ENCODE data around the gene IL6ST.
"Not testable (repeated sequence)": the region's sequence is repeated elsewhere in the genome, so short reads cannot be mapped to it uniquely, and the experiment has no call there.

IL6ST gene

DNA sequence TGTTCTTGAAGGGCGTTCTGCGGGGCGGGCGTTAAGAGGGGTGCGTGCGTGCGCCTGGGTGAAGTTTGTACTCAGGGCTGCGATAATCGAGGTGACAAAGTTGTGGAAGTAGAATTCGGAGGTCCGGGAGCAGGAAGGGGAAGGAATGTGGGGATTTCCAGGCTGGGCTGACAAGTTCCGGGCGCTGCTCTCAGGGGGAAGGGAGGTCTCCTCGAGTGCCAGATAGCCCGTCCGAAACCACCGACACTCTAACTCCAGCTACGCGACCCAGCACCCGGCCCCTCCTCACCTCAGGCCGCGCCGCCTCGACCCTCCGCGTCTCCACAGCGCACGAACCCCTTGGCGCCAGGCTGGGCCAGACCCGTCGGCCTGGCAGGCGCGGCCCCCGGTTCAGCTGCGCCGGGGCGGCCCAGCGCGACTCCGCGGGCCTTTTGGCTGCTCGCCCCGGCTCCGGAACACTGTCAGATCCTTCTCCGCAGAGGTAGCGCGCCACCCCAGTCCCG is at the start of gene IL6ST:
IL6ST (minus strand) TSS at position 469 of the 503 bp plus-strand sequence. CDS start 18,685 bp downstream, outside the sequence.
- Mint-ChIP-seq H3K4me1 (ENCODE audit: low read depth) (peaks cover 51% of the 10 kb centered on the region), H3K4me3 (peak within 1 kb of the TSS; percentile 99), H3K27me3 (ENCODE audit: low read depth) (no peaks in the 10 kb centered on the region), H3K27ac (peak within 1 kb of the TSS; percentile 99), H3K9me3 (peaks cover 4% of the 10 kb centered on the region), H3K36me3 (ENCODE audit: low read depth) (peaks cover 29% of the 10 kb centered on the region)
- no peak for DNase-seq (ENCODE audit: low spot score)

DNA sequence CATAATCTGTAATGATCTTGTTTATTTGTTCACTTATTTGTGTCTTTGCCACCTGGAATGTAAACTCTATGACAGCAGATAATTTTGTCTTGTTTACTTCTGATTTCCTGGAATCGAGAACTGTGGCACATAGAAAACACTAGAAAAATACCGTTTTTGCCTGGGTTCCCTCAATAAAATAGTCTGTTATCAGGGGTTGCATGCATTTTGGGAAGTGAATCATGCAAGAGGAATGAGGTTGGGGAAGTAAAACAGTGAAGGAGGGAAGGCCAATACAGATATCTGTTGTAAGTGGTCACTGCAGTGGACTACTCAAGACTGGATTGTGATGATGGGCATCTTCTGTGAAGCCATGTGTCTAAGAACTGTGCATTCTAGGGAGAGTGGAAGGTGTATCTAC is 45.2 kb upstream of the IL6ST start:
- no peak for DNase-seq (ENCODE audit: low spot score)
- no peak overlapping the region for H3K4me3 Mint-ChIP-seq
- H3K27me3 Mint-ChIP-seq (ENCODE audit: low read depth), result peaks cover 42% of the 10 kb centered on the region
- H3K4me1 Mint-ChIP-seq (ENCODE audit: low read depth), result peaks cover 13% of the 10 kb centered on the region
- no peak overlapping the region for H3K27ac Mint-ChIP-seq
- H3K9me3 Mint-ChIP-seq, result no peaks in the 10 kb centered on the region
- no peaks in the 10 kb centered on the region for H3K36me3 Mint-ChIP-seq (ENCODE audit: low read depth)

DNA sequence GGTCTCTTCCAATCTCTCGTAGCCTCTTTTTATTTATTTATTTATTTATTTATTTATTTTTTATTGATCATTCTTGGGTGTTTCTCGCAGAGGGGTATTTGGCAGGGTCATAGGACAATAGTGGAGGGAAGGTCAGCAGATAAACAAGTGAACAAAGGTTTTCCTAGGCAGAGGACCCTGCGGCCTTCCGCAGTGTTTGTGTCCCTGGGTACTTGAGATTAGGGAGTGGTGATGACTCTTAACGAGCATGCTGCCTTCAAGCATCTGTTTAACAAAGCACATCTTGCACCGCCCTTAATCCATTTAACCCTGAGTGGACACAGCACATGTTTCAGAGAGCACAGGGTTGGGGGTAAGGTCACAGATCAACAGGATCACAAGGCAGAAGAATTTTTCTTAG is 43.4 kb upstream of the IL6ST start:
- not testable (repeated sequence) for H3K4me3 Mint-ChIP-seq; H3K27ac Mint-ChIP-seq; DNase-seq (ENCODE audit: low spot score); H3K9me3 Mint-ChIP-seq; H3K36me3 Mint-ChIP-seq (ENCODE audit: low read depth); H3K4me1 Mint-ChIP-seq (ENCODE audit: low read depth)
- H3K27me3 Mint-ChIP-seq (ENCODE audit: low read depth), result peaks cover 31% of the 10 kb centered on the region

DNA sequence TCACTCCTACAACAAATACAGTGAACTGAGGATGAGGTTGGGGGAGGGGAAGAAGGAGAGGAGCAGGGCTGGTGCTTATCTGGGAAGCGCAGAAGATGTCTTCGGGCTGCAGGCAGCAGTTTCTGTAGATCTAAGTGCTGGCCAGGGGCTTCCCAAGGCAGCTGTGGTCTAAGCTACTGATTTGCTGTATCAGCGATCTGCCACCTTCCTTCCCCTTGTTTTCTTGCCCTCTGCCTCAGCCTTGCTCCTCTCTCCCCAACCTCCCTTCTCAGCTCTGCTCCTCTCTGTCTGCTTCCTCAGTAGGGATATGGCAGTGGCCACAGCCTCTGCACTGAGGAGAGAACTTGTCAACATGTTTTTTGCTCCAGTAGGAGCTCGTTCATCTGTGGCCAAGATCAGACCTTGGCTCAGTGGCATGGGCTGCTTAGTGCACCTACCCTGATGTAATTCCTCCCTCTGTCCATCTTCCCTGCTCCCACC is 42.8 kb upstream of the IL6ST start:
- no peak overlapping the region for H3K4me3 Mint-ChIP-seq
- peaks cover 25% of the 10 kb centered on the region for H3K27me3 Mint-ChIP-seq (ENCODE audit: low read depth)
- no peak overlapping the region for H3K27ac Mint-ChIP-seq
- no peak for DNase-seq (ENCODE audit: low spot score)
- no peaks in the 10 kb centered on the region for H3K36me3 Mint-ChIP-seq (ENCODE audit: low read depth)
- no peaks in the 10 kb centered on the region for H3K9me3 Mint-ChIP-seq
- peaks cover 8% of the 10 kb centered on the region for H3K4me1 Mint-ChIP-seq (ENCODE audit: low read depth)

DNA sequence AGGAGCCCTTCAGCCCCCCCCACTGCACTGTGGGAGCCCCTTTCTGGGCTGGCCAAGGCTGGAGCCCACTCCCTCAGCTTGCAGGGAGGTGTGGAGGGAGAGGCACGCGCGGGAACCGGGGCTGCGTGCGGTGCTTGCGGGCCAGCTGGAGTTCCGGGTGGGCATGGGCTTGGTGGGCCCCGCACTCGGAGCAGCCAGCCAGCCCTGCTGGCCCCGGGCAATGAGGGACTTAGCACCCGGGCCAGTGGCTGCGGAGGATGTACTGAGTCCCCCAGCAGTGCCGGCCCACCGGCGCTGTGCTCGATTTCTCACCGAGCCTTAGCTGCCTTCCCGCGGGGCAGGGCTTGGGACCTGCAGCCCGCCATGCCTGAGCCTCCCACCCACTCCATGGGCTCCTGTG is 40.6 kb upstream of the IL6ST start:
- peaks cover 24% of the 10 kb centered on the region for H3K27me3 Mint-ChIP-seq (ENCODE audit: low read depth)
- H3K36me3 Mint-ChIP-seq (ENCODE audit: low read depth); DNase-seq (ENCODE audit: low spot score); H3K4me1 Mint-ChIP-seq (ENCODE audit: low read depth); H3K27ac Mint-ChIP-seq; H3K9me3 Mint-ChIP-seq; H3K4me3 Mint-ChIP-seq: not testable (repeated sequence)

DNA sequence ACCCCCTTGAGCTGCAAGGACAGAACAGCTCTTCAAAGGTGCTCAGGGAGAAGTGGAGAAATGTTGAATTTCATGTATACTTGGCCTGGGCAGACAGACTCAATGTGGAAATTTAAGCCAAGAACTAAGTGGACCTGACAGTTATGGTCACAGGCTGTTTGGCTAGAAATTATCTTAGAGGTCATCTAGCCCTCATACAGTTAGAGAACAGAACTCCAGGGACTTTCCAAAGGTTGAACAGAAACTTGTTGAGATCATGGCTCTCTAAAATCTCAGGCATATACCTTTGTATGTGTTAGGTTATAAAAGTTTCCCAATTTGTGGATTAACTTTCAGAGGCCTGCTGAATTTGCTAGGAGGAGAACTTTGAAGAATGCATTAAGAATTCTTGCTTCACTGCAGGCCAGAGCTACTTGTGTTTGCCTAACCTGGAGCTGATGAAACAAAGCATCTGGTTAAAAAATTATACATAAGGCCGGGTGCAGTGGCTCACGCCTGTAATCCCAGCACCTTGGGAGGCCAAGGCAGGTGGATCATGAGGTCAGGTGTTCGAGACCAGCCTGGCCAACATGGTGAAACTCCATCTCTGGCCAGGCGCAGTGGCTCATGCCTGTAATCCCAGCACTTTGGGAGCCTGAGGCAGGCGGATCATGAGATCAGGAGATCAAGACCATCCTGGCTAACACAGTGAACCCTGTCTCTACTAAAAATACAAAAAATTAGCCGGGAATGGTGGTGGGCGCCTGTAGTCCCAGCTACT is 35.3 kb upstream of the IL6ST start:
- H3K4me3 Mint-ChIP-seq; DNase-seq (ENCODE audit: low spot score); H3K9me3 Mint-ChIP-seq; H3K36me3 Mint-ChIP-seq (ENCODE audit: low read depth); H3K27ac Mint-ChIP-seq: not testable (repeated sequence)
- Mint-ChIP-seq H3K27me3 (ENCODE audit: low read depth) (peaks cover 21% of the 10 kb centered on the region), H3K4me1 (ENCODE audit: low read depth) (peaks cover 15% of the 10 kb centered on the region)

DNA sequence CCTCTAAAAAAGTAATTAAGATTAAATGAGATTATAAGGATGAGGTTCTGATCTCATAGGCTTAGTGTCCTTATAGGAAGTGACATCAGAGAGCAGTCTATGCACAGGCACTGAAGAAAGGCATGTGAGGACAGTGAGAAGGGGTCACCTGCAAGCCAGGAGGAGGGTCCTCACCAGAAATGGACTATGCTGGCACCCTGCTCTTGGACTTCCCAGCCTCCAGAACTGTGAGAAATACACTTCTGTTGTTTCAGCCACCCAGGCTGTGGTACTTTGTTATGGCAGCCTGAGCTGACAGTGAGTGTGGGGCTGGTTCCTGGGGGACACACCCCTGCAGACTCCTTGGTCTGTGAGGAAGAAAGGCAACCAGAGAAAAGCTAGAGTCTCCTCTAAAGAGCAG is 34.7 kb upstream of the IL6ST start:
- no peak for DNase-seq (ENCODE audit: low spot score)
- H3K4me3 Mint-ChIP-seq, result no peak overlapping the region
- no peaks in the 10 kb centered on the region for H3K36me3 Mint-ChIP-seq (ENCODE audit: low read depth)
- peaks cover 18% of the 10 kb centered on the region for H3K4me1 Mint-ChIP-seq (ENCODE audit: low read depth)
- H3K27ac Mint-ChIP-seq, result no peak overlapping the region
- no peaks in the 10 kb centered on the region for H3K9me3 Mint-ChIP-seq
- H3K27me3 Mint-ChIP-seq (ENCODE audit: low read depth), result peaks cover 23% of the 10 kb centered on the region

DNA sequence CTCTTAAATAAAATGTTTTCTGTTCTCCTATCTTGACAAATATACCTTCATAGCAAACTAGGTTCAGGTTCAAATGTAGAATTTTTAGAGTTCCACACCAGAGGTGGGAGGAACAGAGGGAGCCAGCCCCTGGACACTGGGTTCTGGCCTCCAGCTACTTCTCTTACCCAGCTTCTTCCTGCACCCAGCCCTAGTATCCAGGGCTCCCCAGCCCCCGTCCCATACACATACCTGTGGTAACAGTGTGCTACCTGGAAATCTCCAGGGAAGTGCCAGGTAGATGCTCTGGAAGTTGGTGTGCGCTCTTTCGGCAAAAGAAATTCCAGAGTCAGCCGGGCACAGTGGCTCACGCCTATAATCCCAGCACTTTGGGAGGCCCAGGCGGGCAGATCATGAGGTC is 33.9 kb upstream of the IL6ST start:
- no peak for DNase-seq (ENCODE audit: low spot score)
- H3K4me3 Mint-ChIP-seq, result no peak overlapping the region
- peaks cover 22% of the 10 kb centered on the region for H3K27me3 Mint-ChIP-seq (ENCODE audit: low read depth)
- peaks cover 19% of the 10 kb centered on the region for H3K4me1 Mint-ChIP-seq (ENCODE audit: low read depth)
- H3K36me3 Mint-ChIP-seq (ENCODE audit: low read depth), result no peaks in the 10 kb centered on the region
- no peak overlapping the region for H3K27ac Mint-ChIP-seq
- H3K9me3 Mint-ChIP-seq, result no peaks in the 10 kb centered on the region

DNA sequence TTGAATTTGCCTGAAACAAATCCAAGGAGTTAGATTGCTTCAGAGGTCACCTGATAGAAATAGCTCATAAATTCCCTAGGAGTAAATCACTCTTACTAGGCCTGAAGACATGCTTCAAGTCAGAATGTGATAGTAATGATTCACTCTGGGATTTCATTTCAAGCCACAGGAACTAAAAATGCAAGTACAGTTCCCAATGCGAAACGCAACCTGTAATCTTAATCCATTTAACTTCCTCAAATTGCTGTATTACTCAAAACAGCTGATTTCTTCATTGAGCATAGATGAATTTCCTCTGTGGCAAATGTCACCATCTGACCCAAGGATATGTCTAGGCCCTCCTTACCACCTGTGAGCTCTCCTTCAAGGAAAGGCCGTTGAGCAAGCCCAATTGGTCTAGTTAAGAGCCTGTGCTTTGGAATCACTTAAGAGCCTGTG is 32.1 kb upstream of the IL6ST start:
- peaks cover 20% of the 10 kb centered on the region for H3K4me1 Mint-ChIP-seq (ENCODE audit: low read depth)
- H3K9me3 Mint-ChIP-seq, result no peaks in the 10 kb centered on the region
- H3K36me3 Mint-ChIP-seq (ENCODE audit: low read depth), result no peaks in the 10 kb centered on the region
- peak; percentile 31 for DNase-seq (ENCODE audit: low spot score)
- no peak overlapping the region for H3K4me3 Mint-ChIP-seq
- H3K27me3 Mint-ChIP-seq (ENCODE audit: low read depth), result peaks cover 26% of the 10 kb centered on the region
- no peak overlapping the region for H3K27ac Mint-ChIP-seq

DNA sequence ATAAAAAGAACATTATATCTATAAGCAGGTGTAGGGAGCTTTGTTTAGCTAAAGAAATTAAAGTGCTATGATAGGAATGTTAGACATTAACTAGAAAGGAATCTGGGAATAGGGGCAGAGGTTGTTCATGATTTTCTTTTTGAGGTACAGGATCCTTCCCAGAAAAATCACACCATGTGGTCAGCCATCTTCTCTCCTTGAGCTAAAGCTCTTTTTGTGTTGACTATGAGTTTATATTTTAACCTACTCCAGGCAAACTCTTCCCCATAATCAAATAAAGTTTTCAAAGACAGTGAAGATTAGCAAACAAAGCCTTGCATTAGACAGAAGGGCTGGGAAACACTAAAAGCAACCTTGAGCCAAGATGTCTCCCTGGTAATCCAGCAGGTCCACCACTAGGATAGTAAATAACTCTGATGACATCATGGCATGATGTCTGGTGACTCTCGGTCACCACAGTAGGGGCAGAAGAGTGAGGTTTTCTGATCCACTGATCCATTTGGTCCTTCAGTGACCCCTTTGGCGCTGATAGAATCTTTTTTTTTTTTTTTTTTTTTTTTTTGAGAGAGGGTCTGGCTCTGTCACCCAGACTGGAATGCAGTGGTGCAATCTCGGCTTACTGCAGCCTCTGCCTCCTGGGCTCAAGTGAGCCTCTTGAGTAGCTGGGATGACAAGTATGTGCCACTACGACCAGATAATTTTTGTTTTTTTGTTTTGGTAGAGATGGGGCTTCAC is 30.6 kb upstream of the IL6ST start:
- no peak overlapping the region for H3K27ac Mint-ChIP-seq
- H3K4me1 Mint-ChIP-seq (ENCODE audit: low read depth), result peaks cover 20% of the 10 kb centered on the region
- H3K36me3 Mint-ChIP-seq (ENCODE audit: low read depth), result no peaks in the 10 kb centered on the region
- H3K4me3 Mint-ChIP-seq, result no peak overlapping the region
- no peaks in the 10 kb centered on the region for H3K9me3 Mint-ChIP-seq
- no peak for DNase-seq (ENCODE audit: low spot score)
- peaks cover 19% of the 10 kb centered on the region for H3K27me3 Mint-ChIP-seq (ENCODE audit: low read depth)

DNA sequence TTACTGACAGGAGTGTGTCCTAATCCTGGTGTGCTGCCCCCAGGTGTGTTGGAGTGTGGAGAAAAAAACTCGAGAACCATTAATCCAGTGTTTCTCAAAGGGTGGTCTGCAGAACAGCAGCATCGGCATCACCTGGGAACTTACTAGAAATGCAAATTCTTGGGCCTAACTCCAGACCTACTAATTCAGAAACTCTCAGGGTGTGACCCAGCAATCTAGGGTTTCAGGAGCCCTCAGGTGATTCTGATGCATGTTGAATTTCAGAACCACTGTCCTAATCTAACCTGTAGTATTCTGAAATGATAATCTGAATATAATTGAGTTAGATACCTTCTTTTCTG is 30.0 kb upstream of the IL6ST start:
- Mint-ChIP-seq H3K4me3 (no peak overlapping the region), H3K36me3 (ENCODE audit: low read depth) (no peaks in the 10 kb centered on the region), H3K27me3 (ENCODE audit: low read depth) (peaks cover 17% of the 10 kb centered on the region), H3K27ac (no peak overlapping the region), H3K4me1 (ENCODE audit: low read depth) (peaks cover 20% of the 10 kb centered on the region), H3K9me3 (no peaks in the 10 kb centered on the region)
- DNase-seq (ENCODE audit: low spot score), result no peak

DNA sequence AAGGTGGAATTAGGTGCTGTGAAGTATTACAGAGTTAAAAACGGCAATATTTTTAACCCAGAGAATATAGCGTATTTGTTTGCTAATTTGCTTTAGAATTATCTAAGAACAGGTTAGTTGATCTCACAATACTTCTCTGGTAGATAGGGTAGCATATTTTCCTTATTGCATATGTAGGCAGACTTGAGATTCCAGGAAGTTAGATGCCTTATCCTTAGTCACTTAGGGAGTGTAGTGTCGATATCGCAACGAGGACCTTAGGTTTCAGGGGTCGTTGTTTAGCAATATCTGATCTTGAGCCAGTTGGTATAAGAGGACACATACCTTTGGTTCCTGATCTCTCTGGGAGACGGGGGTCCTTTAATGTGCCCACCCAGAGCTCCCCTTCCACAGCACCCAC is 28.5 kb upstream of the IL6ST start:
- Mint-ChIP-seq H3K4me1 (ENCODE audit: low read depth) (peaks cover 28% of the 10 kb centered on the region), H3K27me3 (ENCODE audit: low read depth) (peaks cover 16% of the 10 kb centered on the region), H3K4me3 (no peak overlapping the region), H3K27ac (no peak overlapping the region), H3K36me3 (ENCODE audit: low read depth) (no peaks in the 10 kb centered on the region), H3K9me3 (no peaks in the 10 kb centered on the region)
- no peak for DNase-seq (ENCODE audit: low spot score)

DNA sequence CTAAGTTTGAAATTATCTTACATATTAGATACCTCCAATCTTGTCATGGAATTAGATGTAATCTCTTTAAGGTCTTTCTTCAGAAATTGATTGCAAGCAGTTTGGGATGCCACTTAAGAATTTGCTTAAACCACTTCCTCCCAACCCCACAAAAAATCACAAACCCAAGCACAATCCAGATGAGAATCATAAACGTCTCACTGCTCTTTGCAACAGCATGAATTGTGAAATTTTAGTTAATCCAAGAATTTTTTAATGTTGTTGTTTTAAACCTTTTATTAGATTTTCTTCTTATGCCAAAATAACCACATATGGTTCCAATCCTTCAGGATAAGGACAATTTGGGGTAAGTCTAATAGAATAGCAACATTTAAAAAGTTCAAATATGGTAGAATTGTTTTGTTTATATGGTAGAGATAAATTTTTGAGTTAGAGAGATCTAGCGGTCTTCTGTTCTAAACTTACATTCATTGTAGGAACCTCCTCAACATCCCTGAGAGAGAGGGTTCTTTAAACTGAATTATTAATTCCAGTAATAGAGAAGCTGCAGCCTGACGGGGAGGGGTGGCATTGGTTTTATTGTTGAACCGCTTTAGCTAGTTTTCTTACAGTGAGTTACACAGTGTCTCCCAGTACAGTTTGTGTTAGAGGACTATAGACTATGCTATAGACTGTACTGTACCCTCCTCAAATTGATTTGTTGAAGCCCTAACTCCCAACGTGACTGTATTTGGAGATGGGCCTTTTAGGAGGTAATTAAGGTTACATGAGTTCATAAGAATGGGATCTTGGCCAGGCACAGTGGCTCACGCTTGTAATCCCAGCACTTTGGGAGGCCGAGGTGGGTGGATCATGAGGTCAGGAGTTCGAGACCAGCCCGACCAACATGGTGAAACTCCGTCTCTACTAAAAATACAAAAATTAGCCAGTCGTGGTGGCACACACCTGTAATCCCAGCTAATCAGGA is 24.8 kb upstream of the IL6ST start:
- Mint-ChIP-seq H3K27me3 (ENCODE audit: low read depth) (peaks cover 10% of the 10 kb centered on the region), H3K9me3 (peaks cover 6% of the 10 kb centered on the region), H3K4me3 (peak overlapping the region; percentile 73), H3K36me3 (ENCODE audit: low read depth) (peaks cover 7% of the 10 kb centered on the region), H3K4me1 (ENCODE audit: low read depth) (peaks cover 21% of the 10 kb centered on the region), H3K27ac (peak overlapping the region; percentile 78)
- peak; percentile 19 for DNase-seq (ENCODE audit: low spot score)

All from T-helper 2 cell treated with Interferon-gamma antibody and Interleukin-4, amounts not matched to agents 5 μg/mL and 100 μg/mL, for 36 hours (primary cell).